ENCODE measurements around the gene DLL3.

Gene DLL3

DNA sequence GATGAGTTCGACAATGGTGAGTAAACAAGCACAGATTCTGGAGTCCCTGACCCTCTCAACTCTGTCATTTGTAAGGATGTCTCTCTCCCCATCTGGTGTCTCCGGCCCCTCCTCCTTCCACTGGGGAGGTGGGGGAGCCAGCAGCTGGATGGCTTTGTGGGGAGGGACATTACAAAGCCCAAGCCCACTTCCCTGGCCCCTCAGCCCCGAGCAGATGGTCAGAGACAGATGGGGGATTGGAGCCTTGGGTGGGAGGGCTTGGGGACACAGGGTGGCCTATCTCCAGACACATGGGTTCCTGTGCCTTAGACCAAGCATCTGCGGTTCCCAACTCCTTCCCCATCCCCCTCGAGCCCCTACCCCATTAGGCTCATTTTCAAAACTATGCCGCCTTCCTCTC lies 15.6 kb upstream of the DLL3 start:
- DNase-seq (ENCODE audit: low read depth in 2 of 2), result no peak

DNA sequence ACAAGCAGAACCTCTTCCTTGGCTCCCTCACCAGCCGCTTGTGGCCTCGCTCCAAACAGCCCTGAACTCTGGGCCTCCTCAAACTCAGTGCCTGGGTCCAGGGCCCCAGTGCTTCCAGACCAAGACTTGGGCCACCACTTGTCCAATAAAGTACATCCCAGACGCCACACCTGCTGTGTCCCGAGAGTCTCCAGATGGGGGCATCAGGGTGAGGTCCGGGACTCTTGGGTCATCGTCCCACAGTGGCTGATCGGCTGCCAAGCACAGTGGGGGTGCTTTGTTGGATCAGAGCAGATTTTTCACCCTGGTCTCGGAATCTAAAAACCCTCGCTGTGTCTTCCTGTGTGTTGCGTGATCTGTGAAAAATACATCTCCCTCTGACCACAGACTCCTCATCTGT lies 9.0 kb upstream of the DLL3 start:
- DNase-seq (ENCODE audit: low read depth in 2 of 2), result no peak

DNA sequence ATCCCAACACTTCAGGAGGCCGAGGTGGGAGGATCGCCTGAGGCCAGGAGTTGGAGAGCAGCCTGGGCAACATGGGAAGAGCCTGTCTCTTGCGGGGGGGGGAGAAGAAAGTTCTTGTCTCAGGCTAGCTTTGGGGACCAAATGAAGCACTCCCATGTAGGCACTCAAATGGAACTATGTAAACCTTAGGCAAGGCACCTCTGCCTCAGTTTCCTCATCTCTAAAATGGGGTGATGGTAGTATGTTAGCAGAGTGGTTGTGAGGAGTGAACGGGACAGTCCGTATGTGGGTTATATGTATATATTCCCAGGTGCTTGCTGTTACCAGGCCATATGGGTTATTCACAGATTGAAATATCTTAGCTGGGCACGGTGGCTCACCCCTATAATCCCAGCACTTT lies 6.5 kb upstream of the DLL3 start:
- no peak for DNase-seq (ENCODE audit: low read depth in 2 of 2)

DNA sequence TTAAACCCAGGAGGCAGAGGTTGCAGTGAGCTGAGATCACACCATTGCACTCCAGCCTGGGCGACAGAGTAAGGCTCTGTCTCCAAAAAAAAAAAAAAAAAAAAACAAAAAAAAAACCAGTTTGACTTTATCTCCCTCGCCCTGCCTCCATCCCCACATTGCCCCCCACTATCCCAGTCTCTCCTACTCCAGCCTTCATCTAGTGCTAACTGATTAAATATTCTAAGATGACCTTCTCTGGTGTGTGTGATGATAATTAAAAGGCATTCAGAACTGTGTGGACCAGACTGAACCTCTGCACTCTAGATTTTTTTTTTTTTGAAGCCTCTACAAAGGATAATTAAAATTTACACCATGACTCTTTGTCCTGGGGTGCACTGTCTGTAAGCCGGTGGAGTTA lies 6.0 kb upstream of the DLL3 start:
- no peak for DNase-seq (ENCODE audit: low read depth in 2 of 2)

DNA sequence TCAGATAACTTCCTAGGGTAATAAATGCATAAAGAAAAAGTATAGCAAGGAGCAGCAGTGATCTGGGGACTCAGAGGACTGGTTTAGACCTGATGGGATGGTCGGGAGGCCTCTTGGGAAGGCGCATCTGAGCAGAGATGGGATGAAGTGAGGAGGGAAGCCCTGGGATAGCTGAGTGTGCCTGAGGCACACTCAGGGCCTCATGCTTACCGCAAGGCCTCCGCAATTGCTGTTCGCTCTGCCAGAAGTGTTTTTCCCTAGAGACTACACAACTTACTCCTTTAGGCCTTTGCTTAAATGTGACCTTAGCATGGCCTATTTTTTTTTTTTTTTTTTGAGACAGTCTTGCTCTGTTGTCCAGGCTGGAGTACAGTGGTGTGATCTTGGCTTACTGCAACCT lies 4.1 kb upstream of the DLL3 start:
- no peak for DNase-seq (ENCODE audit: low read depth in 2 of 2)

DNA sequence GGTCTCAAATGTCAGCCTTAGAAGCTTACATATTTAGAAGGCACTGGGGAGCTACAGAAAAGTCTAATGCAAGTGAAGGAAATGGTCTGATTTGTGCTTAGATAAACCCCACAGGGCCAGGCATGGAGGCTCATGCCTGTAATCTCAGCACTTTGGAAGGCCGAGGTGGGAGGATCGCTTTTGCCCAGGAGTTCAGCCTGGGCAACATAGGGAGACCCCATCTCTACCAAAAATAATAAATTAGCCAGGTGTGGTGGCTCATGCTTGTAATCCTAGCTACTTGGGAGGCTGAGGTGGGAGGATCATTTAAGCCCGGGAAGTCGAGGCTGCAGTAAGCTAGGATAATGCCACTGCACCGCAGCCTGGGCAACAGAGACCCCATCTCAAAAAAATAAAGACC lies 2.7 kb upstream of the DLL3 start:
- no peak for DNase-seq (ENCODE audit: low read depth in 2 of 2)

DNA sequence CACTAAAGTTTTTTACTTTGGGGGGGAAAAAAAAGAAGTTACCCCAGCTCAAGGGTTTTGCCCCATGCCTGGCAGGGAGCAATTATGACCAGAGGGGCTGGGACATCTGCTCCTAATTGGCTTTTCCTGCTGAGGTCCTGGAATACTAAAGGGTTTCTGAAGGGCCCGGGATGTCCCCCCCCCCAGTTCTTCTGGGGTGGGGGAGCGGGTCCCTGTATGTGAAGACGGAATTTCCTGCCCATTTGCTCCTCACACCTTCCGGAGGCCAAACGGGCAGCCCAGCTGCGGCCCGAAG lies 1.1 kb upstream of the DLL3 start:
- no peak for DNase-seq (ENCODE audit: low read depth in 2 of 2)

DNA sequence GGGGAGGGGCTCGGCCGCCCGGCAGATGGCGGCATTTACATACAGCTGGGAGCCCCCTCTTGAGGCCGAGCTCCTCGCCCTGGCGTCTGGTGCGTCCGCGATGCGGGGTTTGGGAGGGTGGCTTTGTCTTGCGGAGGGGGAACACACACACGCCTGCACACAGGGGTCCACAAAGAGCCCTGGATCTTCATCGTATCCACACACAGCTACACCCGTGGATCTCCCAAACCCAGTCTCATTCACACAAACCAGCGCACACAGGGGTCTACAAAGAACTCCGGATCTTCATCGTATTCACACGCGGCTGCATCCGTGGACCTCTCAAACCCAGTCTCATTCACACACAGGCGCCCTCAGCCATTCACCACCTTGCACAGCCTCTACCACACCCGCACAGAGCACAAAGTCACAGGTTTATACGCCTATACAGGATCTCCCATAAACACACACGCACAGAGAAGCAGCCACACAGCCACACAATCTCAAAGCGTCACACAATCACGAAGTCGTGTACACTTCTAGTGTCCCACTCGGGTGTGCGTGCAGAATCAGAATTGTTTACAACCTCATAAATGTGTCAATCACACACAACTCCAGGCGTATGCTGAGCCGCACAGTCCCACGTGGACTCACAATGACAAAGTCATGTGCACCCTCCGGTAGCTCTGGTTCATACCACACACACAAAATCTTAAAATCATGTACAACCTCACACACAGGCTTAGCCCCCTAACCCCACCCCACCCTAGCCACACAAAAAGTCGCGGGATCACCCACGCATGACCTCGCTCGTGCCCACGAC lies 550 bp upstream of the DLL3 start:
- DNase-seq (ENCODE audit: low read depth in 2 of 2), result no peak

DNA sequence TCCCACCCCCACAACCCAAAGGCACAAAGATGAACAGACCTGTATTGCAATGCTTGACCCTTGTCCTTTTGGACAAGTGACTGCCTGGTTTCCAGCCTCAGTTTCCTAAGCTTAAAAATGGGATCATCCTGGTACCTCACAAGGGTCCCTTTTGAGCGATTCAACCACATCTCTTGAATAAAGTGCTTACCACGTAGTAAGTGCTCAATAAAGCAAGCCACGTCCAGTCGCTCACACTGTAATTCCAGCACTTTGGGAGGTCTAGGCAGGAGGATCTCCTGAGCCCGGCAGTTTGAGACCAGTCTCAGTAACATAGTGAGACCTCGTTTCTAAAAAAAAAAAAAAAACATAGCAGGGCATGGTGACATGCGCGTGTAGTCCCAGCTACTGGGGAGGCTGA lies 1.2 kb downstream of the DLL3 start:
- no peak for DNase-seq (ENCODE audit: low read depth in 2 of 2)

DNA sequence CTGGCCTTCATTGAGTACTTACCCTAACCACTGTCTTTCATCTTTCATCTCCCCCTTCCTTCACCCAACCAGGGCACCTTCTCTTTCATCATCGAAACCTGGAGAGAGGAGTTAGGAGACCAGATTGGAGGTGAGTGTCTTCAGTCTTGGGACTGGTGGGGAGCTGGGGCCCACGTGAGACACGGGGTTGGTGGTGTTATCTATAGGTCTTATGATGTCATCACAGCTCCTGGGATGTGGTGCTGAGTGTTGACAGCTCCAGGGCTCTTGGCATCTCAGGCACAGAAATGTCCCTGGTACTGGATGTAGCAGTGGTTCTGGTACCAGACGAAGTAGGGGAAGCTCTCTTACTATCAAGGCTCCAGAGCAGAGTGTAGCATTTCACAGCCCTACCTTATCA lies 1.8 kb downstream of the DLL3 start:
- no peak for DNase-seq (ENCODE audit: low read depth in 2 of 2)

DNA sequence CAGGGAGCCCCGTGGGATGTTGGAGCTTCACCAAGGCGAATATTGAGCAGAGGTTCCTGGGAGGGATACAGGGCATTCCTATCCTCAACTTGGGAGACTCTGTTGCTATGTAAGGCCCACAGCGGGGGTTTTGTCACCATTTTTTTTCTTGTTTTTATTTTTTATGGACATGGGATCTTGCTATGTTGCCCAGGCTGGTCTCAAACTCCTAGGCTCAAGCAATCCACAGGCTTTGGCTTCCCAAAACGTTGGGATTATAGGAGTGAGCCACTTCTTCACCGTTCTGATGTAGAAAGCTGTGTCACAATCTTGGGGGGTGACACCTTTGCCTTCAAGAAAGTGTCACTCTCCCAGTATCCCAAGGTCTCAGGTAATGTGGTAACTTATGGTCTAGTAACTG lies 2.6 kb downstream of the DLL3 start:
- DNase-seq (ENCODE audit: low read depth in 2 of 2), result no peak

DNA sequence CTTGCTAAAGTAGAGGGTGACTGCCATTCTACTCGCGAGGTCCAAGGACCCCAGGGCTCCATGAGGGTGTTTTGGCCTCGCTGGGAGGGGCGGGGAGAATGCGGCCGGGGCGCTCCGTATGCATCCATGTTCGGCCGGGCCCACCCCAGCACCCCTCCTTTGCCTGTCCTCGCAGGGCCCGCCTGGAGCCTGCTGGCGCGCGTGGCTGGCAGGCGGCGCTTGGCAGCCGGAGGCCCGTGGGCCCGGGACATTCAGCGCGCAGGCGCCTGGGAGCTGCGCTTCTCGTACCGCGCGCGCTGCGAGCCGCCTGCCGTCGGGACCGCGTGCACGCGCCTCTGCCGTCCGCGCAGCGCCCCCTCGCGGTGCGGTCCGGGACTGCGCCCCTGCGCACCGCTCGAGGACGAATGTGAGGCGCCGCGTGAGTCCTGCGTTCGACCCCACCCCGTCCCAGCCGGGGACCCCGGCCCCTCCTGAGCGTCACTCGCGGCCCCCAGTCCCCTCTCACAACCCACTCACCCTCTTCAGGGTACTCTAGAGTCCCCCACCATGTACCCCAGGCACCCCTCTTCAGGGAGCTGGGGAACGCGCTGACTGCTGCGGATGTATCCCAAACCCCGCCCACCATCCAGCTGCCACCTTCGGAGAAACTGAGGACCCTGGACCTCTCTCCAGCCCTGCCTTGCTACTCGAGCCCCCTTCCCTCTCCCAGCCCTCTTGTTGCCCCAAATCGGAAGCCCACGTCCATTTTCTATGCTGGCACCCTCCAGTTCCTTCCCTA lies 4.1 kb downstream of the DLL3 start:
- peak; percentile 44 to 45 for DNase-seq (ENCODE audit: low read depth in 2 of 2)

DNA sequence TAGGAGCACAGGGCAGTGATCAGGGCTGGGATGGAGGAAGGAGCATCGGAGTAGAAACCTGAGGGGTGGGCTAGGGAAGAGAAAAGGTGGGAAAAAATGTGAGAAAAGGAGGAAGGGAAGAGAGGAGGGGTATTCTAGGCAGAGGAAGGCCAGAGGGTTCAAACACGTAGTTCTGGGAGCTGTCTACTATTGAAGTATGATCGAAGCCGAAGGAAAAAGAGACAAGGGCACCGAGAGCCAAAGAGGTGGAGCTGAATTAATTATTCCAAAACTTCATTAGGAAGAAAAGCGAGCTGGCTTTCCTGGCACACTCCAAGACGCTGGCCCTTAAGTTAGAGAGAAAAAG lies 7.8 kb downstream of the DLL3 start:
- no peak for DNase-seq (ENCODE audit: low read depth in 2 of 2)

DNA sequence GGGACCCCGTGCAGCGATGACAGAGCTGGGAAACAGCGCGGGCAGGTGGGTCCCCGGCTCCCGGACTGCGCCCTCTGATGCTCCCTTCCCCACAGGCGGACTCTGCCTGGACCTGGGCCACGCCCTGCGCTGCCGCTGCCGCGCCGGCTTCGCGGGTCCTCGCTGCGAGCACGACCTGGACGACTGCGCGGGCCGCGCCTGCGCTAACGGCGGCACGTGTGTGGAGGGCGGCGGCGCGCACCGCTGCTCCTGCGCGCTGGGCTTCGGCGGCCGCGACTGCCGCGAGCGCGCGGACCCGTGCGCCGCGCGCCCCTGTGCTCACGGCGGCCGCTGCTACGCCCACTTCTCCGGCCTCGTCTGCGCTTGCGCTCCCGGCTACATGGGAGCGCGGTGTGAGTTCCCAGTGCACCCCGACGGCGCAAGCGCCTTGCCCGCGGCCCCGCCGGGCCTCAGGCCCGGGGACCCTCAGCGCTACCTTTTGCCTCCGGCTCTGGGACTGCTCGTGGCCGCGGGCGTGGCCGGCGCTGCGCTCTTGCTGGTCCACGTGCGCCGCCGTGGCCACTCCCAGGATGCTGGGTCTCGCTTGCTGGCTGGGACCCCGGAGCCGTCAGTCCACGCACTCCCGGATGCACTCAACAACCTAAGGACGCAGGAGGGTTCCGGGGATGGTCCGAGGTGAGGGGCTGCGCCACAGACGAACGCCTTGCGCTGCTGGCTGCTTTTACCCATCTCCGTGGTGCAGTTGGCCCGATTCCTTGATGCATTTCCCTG lies 8.4 kb downstream of the DLL3 start:
- DNase-seq (ENCODE audit: low read depth in 2 of 2), result no peak

DNA sequence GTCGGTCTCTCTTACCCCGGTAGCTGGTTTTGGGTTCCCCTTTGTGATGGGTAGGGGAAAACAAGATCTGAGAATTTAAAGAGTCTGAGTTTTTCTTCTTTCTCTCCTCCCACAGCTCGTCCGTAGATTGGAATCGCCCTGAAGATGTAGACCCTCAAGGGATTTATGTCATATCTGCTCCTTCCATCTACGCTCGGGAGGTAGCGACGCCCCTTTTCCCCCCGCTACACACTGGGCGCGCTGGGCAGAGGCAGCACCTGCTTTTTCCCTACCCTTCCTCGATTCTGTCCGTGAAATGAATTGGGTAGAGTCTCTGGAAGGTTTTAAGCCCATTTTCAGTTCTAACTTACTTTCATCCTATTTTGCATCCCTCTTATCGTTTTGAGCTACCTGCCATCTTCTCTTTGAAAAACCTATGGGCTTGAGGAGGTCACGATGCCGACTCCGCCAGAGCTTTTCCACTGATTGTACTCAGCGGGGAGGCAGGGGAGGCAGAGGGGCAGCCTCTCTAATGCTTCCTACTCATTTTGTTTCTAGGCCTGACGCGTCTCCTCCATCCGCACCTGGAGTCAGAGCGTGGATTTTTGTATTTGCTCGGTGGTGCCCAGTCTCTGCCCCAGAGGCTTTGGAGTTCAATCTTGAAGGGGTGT lies 9.1 kb downstream of the DLL3 start:
- DNase-seq (ENCODE audit: low read depth in 2 of 2), result no peak

DNA sequence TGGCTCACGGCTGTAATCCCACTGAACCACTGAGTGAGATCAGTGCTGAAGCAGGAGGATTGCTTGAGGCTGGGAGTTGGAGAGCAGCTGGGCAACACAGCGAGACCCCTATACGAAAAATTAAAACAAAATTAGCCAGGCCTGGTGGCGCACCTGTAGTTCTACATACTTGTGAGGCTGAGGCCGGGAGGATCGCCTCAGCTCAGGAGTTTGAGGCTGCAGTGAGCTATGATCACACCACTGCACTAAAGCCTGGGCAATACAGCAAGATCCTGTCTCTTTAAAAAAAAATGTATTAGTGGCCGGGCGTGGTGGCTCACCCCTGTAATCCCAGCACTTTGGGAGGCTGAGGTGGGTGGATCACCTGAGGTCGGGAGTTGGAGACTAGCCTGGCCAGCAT lies 9.9 kb downstream of the DLL3 start:
- DNase-seq (ENCODE audit: low read depth in 2 of 2), result no peak

DNA sequence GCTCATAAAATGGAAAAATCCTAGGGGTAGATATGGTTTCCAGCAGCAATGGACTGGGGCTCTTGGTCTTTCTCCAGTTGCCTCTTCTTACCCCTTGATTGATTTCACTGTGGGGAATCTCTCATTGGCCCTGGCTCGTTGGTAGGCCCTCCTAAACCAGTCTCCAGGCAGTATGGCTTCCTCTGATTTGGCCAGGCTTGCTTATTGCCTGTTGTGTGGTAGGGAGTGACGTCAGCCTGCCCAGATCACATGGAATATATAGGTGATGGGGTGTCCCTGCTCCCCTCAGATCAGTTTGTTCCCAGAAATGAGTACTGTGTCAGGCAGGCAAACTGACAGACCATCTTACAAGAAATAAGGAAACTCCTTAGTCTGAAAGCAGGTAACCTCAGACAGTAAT lies 10.5 kb downstream of the DLL3 start:
- DNase-seq (ENCODE audit: low read depth in 2 of 2), result no peak

DNA sequence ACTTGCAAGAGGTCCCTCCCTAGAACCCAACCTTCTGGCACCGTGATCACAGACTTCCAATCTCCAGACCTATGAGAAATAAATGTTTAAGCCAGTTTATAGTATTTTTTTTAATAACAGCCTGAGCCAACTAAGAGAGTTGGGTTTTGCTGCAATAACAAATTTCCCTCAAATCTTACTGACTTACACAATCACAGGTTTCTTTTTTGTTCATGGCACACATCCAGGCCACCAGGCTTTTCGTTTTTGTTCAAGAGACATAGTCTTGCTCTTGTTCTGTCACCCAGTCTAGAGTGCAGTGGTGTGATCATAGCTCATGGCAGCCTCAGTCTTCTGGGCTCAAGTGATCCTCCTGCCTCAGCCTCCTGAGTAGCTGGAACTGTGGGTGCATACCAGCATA lies 14.2 kb downstream of the DLL3 start:
- no peak for DNase-seq (ENCODE audit: low read depth in 2 of 2)

DNA sequence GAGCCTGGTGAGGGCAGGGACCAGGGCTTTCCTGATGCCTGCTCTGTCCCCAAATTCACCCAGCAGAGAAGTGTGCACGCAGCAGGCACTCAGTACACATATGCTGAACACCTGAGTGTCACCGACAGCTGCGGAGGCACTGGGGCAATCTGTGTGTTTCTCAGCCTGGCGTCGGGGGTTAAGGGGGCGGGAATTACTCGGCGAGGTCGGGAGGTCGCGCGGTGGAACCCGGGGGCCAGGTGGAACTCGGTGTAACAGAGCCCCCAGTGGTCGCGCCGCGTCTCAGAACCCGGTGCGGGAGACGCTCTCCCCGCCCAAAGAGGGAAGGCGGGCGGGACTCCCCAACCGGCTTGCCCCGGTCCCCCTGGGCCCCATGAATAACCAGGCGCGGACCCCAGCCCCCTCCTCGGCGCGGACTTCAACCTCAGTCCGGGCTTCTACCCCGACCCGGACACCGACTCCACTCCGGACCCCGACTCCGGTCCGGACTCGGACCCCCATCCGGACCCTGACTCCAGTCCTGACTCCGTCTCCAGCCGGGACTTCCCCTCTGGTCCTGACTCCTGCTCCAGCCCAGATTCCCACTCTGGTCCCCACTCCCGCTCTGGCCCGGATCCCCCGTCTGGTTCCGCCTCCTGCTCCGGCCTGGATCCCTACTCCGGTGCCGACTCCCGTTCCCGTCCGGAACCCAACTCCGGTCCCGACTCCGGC lies 16.2 kb downstream of the DLL3 start, which contains the start of gene SELENOV:
SELENOV (plus strand) TSS at position 300 of the 711 bp plus-strand sequence; CDS start at position 374, 74 bp downstream.
- DNase-seq (ENCODE audit: low read depth in 2 of 2), result no peak

DNA sequence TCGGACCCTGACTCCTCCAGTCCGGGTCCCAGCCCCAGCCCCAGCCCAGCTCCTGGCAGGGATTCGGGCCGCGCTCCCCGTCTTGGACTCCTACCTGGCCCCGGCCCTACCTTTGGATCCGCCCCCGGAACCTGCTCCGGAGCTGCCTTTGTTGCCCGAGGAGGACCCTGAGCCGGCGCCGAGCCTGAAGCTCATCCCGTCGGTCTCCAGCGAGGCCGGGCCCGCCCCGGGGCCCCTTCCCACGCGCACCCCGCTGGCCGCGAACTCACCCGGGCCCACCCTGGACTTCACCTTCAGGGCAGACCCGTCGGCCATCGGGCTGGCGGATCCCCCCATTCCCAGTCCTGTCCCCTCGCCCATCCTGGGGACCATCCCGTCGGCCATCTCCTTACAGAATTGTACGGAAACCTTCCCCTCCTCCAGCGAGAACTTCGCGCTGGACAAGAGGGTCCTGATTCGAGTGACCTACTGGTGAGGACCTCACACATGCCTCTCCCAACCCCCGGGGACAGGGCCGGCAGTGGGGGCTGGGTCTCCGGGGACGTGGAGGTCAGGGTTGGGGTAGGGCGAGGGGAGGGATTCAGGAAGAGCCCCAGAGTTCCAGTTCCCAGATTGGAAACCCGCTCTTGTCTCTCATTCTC lies 16.9 kb downstream of the DLL3 start:
- DNase-seq (ENCODE audit: low read depth in 2 of 2), result no peak

DNA sequence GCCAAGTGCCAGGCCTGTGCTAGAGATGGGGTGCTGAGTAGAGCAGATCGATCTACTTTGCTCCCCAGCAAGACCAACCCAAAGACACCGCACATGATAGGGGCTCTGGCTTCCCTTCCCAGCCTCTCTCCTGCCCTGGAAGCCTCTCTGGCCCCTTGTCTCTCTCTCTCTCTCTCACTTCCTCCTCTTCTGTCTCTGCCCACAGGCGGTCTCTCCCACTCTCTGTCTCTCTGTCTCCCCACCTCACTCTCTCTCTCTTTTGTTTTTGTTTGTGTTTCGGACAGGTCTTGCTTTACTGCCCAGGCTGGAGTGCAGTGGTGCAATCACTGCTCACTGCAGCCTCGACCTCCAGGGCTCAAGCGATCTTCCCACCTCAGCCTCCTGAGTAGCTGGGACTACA lies 17.5 kb downstream of the DLL3 start:
- no peak for DNase-seq (ENCODE audit: low read depth in 2 of 2)

All from activated CD8-positive, alpha-beta memory T cell treated with anti-CD3 and anti-CD28 coated beads for 4 hours (primary cell).